MM.1S (cell line): Measurements from ENCODE around the gene ZNF282.

ENCODE experiments used
- EZH2phosphoT487 ChIP-seq: fragments of 300-600 bp; sonication (generic); IDR thresholded peaks from 2 replicates; pipeline ENCODE4 v1.6.1; 2018; ENCODE audit warnings: antibody characterized with exemption, low read length
- TF ChIP-seq, protein P1 (sequence below): fragments of 300-600 bp; sonication (generic); IDR thresholded peaks from 2 replicates; pipeline ENCODE4 v1.5.1; 2016; ENCODE audit warnings: antibody characterized with exemption, low read length, mixed read lengths

GRCh38 chr7:149205690-149206381, 10.5 kb downstream of the ZNF282 start:
- TF ChIP-seq, protein P1, sequence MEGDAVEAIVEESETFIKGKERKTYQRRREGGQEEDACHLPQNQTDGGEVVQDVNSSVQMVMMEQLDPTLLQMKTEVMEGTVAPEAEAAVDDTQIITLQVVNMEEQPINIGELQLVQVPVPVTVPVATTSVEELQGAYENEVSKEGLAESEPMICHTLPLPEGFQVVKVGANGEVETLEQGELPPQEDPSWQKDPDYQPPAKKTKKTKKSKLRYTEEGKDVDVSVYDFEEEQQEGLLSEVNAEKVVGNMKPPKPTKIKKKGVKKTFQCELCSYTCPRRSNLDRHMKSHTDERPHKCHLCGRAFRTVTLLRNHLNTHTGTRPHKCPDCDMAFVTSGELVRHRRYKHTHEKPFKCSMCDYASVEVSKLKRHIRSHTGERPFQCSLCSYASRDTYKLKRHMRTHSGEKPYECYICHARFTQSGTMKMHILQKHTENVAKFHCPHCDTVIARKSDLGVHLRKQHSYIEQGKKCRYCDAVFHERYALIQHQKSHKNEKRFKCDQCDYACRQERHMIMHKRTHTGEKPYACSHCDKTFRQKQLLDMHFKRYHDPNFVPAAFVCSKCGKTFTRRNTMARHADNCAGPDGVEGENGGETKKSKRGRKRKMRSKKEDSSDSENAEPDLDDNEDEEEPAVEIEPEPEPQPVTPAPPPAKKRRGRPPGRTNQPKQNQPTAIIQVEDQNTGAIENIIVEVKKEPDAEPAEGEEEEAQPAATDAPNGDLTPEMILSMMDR: no peak
- TF ChIP-seq EZH2phosphoT487: no peak
